ENCODE results near the gene ACTN1.

Gene ACTN1

GRCh38 chr14:68893566-68893965, 85.5 kb downstream of the ACTN1 start:
- Histone ChIP-seq H3K27me3 (ENCODE audit: control insufficient read depth in 1 of 2, insufficient read depth in 2 of 2, low read length in 2 of 2) (no peaks in the 10 kb centered on the region), H3K36me3 (ENCODE audit: control insufficient read depth in 1 of 2, insufficient read depth in 2 of 2, low read length in 2 of 2) (peaks cover 20 to 40% of the 10 kb centered on the region in 2 donors), H3K9ac (ENCODE audit: low read depth in 1 of 2, low read length in 2 of 2) (no peak overlapping the region), H3K4me3 (ENCODE audit: low read depth in 1 of 2, low read length in 2 of 2) (no peak overlapping the region), H3K4me1 (ENCODE audit: control insufficient read depth in 1 of 2, insufficient read depth in 2 of 2, low read length in 2 of 2) (no peaks in the 10 kb centered on the region), H3K27ac (ENCODE audit: low read depth, low read length) (no peak overlapping the region), H3K9me3 (ENCODE audit: control insufficient read depth in 1 of 2, low read length in 2 of 2) (no peaks in the 10 kb centered on the region)

GRCh38 chr14:68892961-68893360, 86.1 kb downstream of the ACTN1 start:
- Histone ChIP-seq H3K4me3 (ENCODE audit: low read depth in 1 of 2, low read length in 2 of 2) (no peak overlapping the region), H3K27me3 (ENCODE audit: control insufficient read depth in 1 of 2, insufficient read depth in 2 of 2, low read length in 2 of 2) (no peaks in the 10 kb centered on the region), H3K27ac (ENCODE audit: low read depth, low read length) (no peak overlapping the region), H3K36me3 (ENCODE audit: control insufficient read depth in 1 of 2, insufficient read depth in 2 of 2, low read length in 2 of 2) (peaks cover 23 to 42% of the 10 kb centered on the region in 2 donors), H3K9me3 (ENCODE audit: control insufficient read depth in 1 of 2, low read length in 2 of 2) (no peaks in the 10 kb centered on the region), H3K4me1 (ENCODE audit: control insufficient read depth in 1 of 2, insufficient read depth in 2 of 2, low read length in 2 of 2) (no peaks in the 10 kb centered on the region), H3K9ac (ENCODE audit: low read depth in 1 of 2, low read length in 2 of 2) (no peak overlapping the region)

DNA sequence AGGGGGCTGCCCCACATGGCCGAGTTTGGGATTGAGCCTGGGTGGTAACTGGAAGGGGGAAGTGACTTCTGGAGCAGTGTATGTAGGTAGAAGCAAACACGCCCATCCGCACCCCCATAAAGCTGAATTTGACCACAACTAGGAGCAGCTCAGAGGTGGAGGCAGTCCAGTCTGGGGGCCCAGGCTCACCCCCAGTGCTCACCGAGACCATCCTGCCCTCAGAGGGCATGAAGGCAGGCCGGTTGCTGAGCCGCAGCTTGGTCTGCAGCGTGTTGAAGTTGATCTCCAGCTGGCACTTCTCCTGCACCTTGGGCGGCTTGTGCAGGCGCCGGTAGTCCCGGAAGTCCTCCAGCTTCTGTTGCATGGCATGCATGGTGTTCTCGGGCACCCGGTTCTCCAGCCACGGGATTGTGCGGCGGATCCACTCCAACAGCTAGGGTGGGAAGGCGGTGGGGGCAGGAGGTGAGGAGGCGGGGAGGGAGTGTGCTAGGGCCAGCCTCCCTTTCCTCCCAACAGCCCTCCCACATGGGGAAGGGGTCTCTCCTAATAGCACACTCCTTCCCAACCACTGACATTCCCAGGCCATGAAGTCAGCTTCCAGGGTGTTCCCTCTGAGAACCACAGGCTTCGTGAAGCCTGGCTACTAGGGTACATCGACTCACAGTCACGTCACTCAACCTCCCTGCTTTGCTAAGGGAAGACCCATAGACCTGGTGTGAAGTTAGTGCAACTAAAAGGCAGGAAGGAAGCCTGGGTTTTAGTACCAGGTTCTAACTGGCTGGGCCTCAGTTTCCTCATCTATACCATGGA, 87.0 kb downstream of the ACTN1 start:
- Histone ChIP-seq H3K27ac (ENCODE audit: low read depth, low read length) (no peak overlapping the region), H3K36me3 (ENCODE audit: control insufficient read depth in 1 of 2, insufficient read depth in 2 of 2, low read length in 2 of 2) (peaks cover 23 to 44% of the 10 kb centered on the region in 2 donors)

GRCh38 chr14:68890173-68890931, 88.8 kb downstream of the ACTN1 start:
- peaks cover 23 to 48% of the 10 kb centered on the region in 2 donors for H3K36me3 ChIP-seq (ENCODE audit: control insufficient read depth in 1 of 2, insufficient read depth in 2 of 2, low read length in 2 of 2)
- no peak overlapping the region for H3K4me3 ChIP-seq (ENCODE audit: low read depth in 1 of 2, low read length in 2 of 2)
- no peaks in the 10 kb centered on the region for H3K9me3 ChIP-seq (ENCODE audit: control insufficient read depth in 1 of 2, low read length in 2 of 2)
- no peak overlapping the region for H3K27ac ChIP-seq (ENCODE audit: low read depth, low read length)
- H3K4me1 ChIP-seq (ENCODE audit: control insufficient read depth in 1 of 2, insufficient read depth in 2 of 2, low read length in 2 of 2): no peaks in the 10 kb centered on the region
- no peaks in the 10 kb centered on the region for H3K27me3 ChIP-seq (ENCODE audit: control insufficient read depth in 1 of 2, insufficient read depth in 2 of 2, low read length in 2 of 2)
- H3K9ac ChIP-seq (ENCODE audit: low read depth in 1 of 2, low read length in 2 of 2): no peak overlapping the region

More for the DNA sequence above, 87.0 kb downstream of the ACTN1 start:
- Histone ChIP-seq H3K9ac (ENCODE audit: low read depth in 1 of 2, low read length in 2 of 2) (no peak overlapping the region), H3K4me1 (ENCODE audit: control insufficient read depth in 1 of 2, insufficient read depth in 2 of 2, low read length in 2 of 2) (no peaks in the 10 kb centered on the region), H3K4me3 (ENCODE audit: low read depth in 1 of 2, low read length in 2 of 2) (no peak overlapping the region), H3K9me3 (ENCODE audit: control insufficient read depth in 1 of 2, low read length in 2 of 2) (no peaks in the 10 kb centered on the region), H3K27me3 (ENCODE audit: control insufficient read depth in 1 of 2, insufficient read depth in 2 of 2, low read length in 2 of 2) (no peaks in the 10 kb centered on the region)

DNA sequence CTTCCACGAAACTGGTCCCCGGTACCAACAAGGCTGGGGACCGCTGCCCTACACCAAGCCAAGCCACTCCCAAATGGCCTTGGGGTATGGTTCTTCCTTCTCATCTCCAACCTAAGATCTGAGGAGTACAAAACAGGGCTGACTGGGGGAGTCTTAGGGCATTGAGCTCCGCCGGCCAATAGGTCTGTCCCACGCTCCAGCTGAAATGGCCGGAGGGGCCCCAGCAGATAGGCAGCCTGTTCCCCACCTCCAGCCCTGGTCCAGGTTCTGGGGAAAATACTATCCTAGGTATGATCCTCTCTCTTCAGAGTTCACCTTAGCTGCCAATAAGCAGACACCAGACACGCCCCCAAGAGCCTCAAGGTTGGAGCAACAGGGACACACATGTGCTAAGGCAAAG, 90.2 kb downstream of the ACTN1 start:
- H3K4me3 ChIP-seq (ENCODE audit: low read depth in 1 of 2, low read length in 2 of 2): no peak overlapping the region
- H3K9me3 ChIP-seq (ENCODE audit: control insufficient read depth in 1 of 2, low read length in 2 of 2): no peaks in the 10 kb centered on the region
- no peaks in the 10 kb centered on the region for H3K27me3 ChIP-seq (ENCODE audit: control insufficient read depth in 1 of 2, insufficient read depth in 2 of 2, low read length in 2 of 2)
- no peak overlapping the region for H3K27ac ChIP-seq (ENCODE audit: low read depth, low read length)
- H3K36me3 ChIP-seq (ENCODE audit: control insufficient read depth in 1 of 2, insufficient read depth in 2 of 2, low read length in 2 of 2): peaks cover 23 to 55% of the 10 kb centered on the region in 2 donors
- H3K9ac ChIP-seq (ENCODE audit: low read depth in 1 of 2, low read length in 2 of 2): no peak overlapping the region
- H3K4me1 ChIP-seq (ENCODE audit: control insufficient read depth in 1 of 2, insufficient read depth in 2 of 2, low read length in 2 of 2): no peaks in the 10 kb centered on the region

- H3K27me3 ChIP-seq (ENCODE audit: control insufficient read depth in 1 of 2, insufficient read depth in 2 of 2, low read length in 2 of 2): no peaks in the 10 kb centered on the region
- no peaks in the 10 kb centered on the region for H3K9me3 ChIP-seq (ENCODE audit: control insufficient read depth in 1 of 2, low read length in 2 of 2)
- no peak overlapping the region for H3K4me3 ChIP-seq (ENCODE audit: low read depth in 1 of 2, low read length in 2 of 2)
- H3K9ac ChIP-seq (ENCODE audit: low read depth in 1 of 2, low read length in 2 of 2): no peak overlapping the region
- no peaks in the 10 kb centered on the region for H3K4me1 ChIP-seq (ENCODE audit: control insufficient read depth in 1 of 2, insufficient read depth in 2 of 2, low read length in 2 of 2)
- H3K27ac ChIP-seq (ENCODE audit: low read depth, low read length): no peak overlapping the region
- H3K36me3 ChIP-seq (ENCODE audit: control insufficient read depth in 1 of 2, insufficient read depth in 2 of 2, low read length in 2 of 2): peaks cover 20 to 57% of the 10 kb centered on the region in 2 donors
Measured at GRCh38 chr14:68888025-68888850, 90.9 kb downstream of the ACTN1 start.

DNA sequence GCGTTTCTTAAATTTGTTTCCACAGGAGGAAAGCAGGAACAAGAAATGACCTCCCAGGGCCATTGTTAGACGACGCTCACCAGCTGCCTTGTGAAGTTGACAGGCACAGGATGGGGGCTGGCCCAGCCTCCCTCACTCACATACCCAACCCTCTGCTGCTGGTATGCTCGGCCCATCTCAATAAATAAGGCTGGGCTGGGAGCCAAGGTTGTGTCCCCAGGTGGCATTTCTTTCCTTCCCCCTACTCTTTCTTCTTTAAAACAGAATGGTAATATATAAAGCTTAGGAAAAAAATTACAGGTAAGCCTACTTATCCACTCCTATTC, 93.0 kb downstream of the ACTN1 start:
- Histone ChIP-seq H3K27ac (ENCODE audit: low read depth, low read length) (no peak overlapping the region), H3K4me1 (ENCODE audit: control insufficient read depth in 1 of 2, insufficient read depth in 2 of 2, low read length in 2 of 2) (no peaks in the 10 kb centered on the region), H3K36me3 (ENCODE audit: control insufficient read depth in 1 of 2, insufficient read depth in 2 of 2, low read length in 2 of 2) (peaks cover 22 to 60% of the 10 kb centered on the region in 2 donors), H3K9me3 (ENCODE audit: control insufficient read depth in 1 of 2, low read length in 2 of 2) (no peaks in the 10 kb centered on the region), H3K27me3 (ENCODE audit: control insufficient read depth in 1 of 2, insufficient read depth in 2 of 2, low read length in 2 of 2) (no peaks in the 10 kb centered on the region), H3K4me3 (ENCODE audit: low read depth in 1 of 2, low read length in 2 of 2) (no peak overlapping the region), H3K9ac (ENCODE audit: low read depth in 1 of 2, low read length in 2 of 2) (no peak overlapping the region)

DNA sequence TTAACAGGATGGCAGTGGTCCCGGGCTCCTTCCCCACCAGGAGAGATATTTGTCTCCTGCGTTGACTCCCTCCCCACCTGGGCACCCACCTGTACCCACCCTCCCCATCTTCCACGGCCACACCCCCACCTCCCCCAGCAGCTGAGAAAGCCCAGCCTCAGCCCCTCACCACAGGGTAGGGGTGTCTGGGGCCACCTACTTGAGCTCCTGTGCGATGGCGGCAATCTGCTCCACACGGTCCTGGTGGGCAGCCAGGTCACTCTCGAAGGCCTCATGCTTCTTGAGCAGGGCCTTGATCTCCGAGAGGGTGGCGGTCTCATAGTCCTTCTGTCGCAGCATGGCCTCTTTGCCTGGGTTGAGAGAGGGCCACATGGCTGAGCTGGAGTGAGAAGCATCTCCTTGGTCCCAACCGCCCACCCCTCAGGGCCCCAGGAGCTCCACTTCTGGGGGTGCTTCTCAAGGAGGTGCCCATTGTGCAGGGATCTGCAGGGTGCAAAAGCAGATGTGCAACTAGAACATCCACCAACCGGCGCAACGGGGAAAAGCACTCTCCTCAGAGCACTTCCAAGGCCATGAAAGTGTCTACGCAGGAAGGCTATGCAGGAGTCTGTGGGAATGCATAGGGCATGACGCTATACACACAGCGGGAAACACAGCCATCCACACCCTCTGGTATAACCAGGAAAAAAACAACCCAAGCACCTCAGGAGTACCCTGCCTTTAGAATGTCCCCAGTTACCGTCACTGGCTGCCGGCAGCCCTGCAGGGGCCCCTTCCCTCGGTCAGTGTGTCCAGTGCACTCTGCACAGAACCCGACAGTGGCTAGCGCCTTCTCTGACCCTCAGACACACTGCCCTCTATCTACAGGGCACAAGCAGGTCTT, 93.6 kb downstream of the ACTN1 start:
- Histone ChIP-seq H3K4me1 (ENCODE audit: control insufficient read depth in 1 of 2, insufficient read depth in 2 of 2, low read length in 2 of 2) (no peaks in the 10 kb centered on the region), H3K27ac (ENCODE audit: low read depth, low read length) (no peak overlapping the region), H3K27me3 (ENCODE audit: control insufficient read depth in 1 of 2, insufficient read depth in 2 of 2, low read length in 2 of 2) (no peaks in the 10 kb centered on the region), H3K9ac (ENCODE audit: low read depth in 1 of 2, low read length in 2 of 2) (no peak overlapping the region), H3K36me3 (ENCODE audit: control insufficient read depth in 1 of 2, insufficient read depth in 2 of 2, low read length in 2 of 2) (peaks cover 20 to 61% of the 10 kb centered on the region in 2 donors), H3K9me3 (ENCODE audit: control insufficient read depth in 1 of 2, low read length in 2 of 2) (no peaks in the 10 kb centered on the region), H3K4me3 (ENCODE audit: low read depth in 1 of 2, low read length in 2 of 2) (no peak overlapping the region)
